ENCODE measurements around the gene PFKL.
"Not testable (repeated sequence)": the region's sequence is repeated elsewhere in the genome, so short reads cannot be mapped to it uniquely, and the experiment has no call there.

The PFKL gene

DNA sequence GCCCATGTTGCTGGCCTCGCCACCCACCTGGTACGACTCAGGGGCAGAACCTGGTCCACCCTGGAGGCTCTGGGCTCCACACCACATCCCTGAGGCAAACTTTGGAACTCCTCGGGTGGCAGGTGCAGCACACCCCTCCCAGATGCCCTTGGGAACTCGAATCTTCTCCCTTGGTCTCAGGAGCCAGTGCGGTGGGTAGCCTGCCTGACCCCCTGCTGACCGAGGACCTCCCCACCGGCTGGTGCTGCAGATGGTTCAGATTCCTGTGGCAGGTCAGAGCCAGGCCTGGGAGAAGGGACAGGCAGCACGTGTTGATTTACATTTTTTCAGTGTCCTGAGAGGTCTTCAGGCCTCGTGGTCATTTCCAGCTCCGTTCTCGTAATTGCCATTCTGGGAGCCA, 45.6 kb downstream of the PFKL start:
- DNase-seq (ENCODE audit: low spot score) = no peak

DNA sequence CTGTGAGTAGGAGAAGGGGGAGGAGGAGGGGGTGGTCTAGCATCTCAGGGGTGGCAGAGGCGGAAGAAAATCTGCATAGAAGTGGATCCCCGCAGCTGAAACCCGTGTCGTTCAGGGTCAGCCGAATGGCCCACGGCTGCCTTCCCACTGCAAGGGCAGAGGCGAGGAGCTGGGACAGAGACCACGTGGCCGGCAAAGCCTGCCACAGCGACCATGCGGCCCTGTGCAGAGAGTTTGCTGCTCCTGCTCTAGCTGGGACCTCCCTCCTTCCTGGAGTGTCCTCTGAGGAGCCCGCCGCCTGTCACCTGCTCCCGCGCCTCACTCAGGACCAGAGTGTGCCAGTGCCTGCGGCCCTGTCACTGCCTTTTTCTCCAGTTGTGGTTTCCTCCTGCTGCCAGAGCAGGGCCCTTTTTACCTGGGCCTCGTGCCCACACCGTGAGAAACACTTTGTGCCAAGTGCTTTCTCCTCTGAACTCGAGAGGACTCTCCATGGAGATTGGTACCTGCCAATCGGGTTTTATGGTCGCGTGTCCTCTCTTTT, 48.1 kb downstream of the PFKL start:
- DNase-seq (ENCODE audit: low spot score) = no peak

DNA sequence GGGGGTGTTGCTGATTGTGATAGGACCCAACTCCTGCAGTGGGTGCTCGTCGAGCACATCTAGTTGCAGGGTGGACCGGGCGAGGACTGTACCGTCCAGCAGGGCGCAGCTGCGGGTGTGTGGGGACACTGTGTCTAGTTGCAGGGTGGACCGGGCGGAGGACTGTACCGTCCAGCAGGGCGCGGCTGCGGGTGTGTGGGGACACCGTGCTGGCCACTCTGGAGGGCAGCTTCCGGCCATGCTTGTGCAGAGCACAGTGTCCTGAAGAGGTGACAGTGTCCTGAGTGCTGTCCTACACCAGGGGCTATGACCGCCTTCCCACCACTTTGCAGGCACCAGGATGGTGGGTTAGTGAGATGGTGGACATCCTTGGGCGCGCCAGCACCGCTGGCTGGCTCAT, 49.0 kb downstream of the PFKL start:
- no peak for DNase-seq (ENCODE audit: low spot score)

DNA sequence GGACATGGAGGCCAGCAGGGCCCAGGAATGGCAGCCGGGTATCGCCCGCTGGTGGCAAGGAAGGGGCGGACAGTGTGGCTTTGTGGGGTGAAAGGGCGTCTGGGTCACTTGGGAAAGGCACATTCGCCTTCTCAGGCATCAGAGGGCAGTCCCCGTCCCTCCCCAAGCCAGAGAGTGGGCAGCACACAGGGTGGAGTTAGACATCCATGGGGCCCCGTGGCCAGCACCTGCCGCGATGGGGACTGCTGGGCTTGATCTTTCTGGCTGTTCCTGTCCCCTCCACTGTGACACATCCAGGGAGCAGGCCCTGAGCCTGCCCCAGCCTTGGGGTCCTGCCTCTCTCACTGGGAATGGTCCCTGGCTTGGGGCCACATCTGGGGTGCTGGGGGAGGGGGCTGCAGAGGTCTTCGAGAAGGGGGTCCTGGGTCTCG, 49.6 kb downstream of the PFKL start:
- no peak for DNase-seq (ENCODE audit: low spot score)

DNA sequence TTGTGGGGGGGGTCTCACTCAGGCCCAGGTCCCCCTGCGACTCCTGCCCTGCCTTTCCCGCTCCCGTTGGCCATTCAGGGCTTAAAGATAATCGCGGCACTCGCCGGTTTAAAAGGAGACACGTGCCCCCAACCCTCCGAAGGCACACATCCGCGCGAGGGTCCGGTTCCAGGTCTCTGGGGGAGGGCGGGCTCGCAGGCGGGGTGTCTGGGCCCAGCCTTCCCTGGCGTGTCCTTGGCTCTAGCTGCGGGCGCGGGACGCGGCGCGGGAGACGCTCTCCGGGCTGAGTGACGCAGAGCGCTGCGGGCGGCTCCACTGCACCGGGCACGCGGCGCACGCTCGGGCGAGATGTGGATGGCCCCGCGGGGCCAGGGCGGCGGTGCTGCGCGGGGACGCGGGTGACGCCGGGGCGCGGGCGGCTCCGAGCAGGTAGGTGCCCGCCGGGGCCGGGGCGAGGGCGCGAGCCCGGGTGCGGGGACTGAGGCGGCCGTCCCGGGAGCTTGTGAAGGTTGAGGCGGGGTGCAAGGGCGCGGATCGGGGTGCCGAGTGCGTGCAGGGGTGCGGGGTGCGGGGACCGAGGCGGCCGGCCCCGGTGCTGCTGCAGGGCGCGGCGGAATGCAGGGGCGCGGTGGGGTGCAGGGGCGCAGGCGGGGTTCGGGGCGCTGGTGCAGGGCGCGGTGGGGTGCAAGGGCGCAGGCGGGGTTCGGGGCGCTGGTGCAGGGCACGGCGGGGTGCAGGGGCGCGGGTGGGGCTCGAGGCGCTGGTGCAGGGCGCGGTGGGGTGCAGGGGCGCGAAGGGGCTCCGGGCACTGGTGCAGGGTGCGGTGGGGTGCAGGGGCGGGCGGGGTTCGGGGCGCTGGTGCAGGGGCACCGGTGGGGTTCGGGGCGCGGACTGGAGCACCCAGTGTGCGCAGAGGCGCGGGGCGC, 50.3 kb downstream of the PFKL start:
- no peak for DNase-seq (ENCODE audit: low spot score)

DNA sequence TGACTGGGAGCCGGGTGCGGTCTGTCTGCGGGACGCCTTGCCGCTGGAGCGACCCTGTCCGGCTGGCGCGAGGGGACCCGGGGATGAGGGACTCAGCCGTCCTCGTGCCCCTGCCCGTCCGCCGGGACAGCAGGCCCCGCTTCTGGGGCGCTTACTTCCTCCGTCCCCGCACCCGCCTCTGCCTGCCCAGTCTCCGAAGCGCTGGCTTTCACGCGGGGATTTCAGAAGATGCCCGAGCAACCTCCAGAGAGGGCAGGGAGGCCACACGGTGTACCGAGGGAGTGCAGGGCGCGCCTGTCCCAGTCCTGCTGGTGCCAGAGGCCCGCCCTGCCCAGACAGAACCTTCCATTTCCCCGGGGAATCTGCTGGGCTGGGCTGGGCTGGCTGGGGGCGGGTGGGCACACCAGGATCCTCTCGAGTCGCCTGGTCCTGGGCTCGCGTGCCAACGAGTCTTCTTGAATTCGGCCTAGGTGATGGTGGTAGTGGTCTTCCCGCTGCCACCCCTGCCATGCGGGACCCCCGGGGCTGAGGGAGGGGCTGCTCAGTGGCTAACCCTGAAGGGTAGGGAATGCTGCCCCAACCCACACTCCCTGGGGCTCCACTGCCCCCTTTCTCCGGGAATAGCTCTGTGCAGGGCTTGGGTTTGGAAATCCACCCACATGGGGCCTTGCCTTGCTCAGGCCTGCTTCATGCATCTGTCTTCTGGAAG, 51.1 kb downstream of the PFKL start:
- DNase-seq (ENCODE audit: low spot score) = no peak

DNA sequence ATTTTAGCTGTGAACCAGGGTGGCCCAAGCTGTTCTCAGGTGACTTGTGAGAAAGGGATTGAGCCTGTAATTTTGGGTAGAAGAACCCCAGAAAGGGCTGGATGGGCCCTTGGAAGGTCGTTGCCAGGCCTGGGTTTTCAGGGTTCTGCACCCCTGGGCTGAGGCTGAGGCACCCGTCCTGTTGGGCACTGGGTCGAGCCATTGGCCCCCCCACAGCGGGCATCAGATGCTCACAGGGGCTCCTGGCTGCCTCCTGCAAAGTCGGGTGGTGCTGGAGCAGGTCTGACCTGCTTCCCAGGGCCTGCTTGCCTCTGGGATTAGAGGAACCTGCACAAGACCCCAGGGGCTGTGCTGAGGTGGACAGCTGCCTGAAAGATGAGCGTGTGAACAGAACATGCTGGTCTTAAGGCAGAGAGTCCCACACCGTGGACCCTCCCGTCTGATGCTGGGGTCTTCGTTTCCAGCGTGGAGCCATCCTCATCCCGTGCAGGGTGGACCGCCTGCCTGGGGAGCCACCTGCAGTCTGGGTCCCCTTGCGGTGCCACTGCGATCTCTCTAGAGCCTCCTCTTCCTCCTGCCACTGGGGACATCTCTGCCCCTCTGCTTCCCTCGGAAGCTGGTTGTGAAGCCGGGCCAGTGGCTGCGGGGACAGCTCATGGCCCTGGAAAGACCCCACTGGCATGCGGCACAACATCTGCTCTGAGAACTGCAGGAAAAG, 51.8 kb downstream of the PFKL start:
- DNase-seq (ENCODE audit: low spot score) = no peak

DNA sequence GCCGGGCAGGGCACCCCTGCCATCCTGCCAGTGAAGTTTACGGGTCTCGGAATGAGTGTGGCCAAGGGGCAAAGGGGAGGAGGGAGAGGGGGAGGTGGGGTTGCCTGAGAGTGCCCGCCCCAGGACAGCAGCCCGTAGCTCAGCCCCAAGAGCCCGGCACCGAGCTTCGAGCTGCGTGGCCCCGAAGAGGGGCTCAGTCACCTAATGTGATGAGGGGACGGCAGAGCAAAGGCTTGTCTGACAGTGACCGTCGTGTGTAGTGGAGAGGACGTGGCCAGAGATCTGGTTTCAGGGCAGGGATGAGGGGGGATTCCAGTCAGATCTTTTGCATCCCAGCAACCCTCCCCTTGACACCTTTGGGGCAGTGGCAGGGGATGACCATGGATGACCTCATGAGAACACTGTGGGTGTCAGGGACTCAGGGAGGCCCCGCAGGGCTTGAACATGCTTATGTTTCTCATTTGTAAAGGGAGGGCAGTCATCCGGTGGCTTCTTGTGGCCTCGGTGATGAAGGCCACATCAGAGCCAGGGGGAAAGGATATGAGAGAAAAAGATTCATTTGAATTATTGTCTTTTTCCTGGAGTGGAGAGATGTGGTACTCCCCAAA, 52.5 kb downstream of the PFKL start:
- no peak for DNase-seq (ENCODE audit: low spot score)

DNA sequence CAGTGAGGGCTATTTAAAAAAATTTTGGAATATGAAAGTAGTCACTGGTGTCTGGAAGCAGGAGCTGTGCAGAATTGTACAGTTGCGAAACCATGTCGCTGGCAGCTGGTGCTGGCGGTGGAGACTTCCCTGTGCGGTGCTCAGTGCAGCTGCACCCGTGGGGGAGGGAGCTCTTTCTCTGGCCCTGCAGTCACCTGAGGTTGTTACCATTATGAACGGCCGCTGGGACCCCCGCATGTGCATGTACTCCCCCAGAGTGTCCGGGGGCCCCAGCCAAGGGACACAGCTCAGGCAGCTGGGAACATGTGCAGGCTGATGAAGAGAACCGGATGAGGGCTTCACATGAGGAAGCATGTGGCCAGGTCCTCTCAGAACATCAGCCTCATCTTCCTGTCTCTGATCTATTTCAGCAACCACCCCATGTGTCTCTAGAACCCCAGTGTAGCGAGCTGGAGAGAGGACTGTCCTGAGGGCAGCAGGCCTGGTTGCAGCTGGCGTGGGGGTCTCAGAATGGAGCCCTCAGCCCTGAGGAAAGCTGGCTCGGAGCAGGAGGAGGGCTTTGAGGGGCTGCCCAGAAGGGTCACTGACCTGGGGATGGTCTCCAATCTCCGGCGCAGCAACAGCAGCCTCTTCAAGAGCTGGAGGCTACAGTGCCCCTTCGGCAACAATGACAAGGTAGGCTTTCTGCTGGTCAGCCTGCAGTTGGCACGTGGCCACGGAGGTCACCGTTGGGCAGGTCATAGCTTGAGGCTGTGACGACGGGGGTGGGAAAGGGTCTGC, 53.5 kb downstream of the PFKL start, which contains the start of gene TRPM2:
TRPM2 (plus strand) TSS at position 431 of the 780 bp plus-strand sequence; CDS start at position 511, 80 bp downstream.
- no peak for DNase-seq (ENCODE audit: low spot score)

DNA sequence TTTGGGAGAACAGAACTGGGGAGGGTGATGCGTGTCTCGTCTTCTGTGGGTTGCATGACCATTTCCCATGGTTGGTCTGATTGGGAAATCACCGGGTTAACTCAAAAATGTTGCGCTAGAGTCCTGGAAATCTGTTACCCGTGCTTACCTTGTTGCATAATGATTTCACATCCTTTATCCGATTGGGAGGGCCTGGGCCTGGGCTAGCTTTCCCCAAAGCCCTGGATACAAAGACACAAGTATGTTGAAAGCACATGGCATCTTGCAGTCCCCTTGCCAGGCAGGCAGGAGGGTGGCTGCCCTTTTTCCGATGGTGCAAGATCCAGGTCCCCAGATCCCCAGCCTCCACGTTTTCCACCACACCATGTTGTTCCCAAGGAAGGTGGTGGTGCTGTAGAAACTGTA, 54.1 kb downstream of the PFKL start:
- DNase-seq (ENCODE audit: low spot score) = no peak

DNA sequence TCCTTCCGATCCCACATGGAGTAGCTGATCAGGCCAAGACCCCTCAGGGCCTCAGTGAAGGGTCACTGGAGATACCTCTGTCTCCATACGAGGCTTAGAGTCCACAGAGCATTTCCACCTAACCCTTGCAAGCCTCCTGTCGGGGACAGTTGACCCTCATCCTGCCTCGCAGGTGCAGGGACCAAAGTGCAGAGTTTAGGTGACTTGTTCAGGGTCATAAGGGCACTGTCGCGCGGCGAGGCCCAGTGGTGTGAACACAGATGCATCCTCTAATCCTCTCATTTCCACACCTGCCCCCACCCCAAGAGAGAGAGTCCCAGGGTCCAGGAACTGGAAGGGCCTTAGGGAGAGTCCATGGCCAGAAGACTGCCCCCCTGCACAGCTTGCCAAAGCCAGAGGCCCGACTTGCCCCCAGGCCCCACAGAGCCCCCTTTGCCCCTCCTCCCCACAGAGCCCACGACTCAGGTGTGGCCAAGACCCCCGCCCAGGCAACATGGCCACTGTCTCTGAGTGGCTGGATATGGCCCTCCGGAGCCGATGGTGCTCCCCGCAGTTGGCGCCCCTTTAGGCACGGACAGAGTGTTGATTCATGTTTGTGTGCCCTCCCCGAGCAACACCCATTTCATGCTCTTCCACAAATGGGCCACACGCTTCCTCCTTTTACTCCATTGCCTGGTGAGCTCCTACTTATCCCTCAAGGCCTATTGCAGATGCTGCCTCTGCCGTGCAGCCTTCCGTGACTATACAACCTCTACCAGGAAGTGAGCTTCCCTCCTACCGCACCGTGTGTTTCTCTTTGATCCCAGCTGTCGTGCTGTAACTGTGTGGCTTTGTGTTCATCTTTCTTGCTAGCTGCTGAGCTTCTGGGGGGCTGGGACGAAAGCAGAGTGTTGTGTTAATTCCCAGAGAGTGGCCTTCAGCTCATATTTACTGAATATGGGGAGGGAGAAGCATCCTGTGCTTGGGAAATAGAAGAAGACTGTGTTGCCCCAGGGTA, 55.2 kb downstream of the PFKL start:
- no peak for DNase-seq (ENCODE audit: low spot score)

DNA sequence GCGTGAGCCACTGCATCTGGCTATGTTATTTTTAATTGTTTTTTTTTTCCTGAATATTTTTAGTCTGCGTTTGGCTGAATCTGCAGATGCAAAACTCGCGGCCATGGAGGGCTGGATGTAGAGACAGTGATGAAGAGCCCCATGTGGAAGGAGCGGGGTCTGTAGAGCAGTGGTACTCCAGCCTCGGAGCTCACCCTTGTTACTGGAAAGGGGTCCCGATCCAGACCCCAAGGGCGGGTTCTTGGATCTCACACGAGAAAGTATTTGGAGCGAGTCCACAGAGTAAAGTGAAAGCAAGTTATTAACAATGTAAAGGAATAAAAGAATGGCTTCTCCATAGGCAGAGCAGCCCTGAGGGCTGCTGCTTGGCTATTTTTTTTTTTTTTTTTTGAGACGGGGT, 56.3 kb downstream of the PFKL start:
- DNase-seq (ENCODE audit: low spot score) = no peak

DNA sequence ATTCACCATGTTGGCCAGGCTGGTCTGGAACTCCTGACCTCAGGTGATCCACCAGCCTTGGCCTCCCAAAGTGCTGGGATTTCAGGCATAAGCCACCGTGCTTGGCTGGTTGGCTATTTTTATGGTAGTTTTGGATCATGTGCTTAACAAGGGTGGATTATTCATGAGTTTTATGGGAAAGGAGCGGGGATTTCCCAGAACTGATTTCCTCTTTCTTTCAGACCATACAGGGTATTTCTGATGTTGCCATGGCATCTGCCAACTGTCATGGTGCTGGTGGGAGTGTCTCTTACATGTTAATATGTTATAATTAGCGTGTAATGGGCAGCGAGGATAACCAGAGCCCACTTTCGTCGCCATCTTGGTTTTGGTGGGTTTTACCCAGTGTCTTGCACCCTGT, 56.8 kb downstream of the PFKL start:
- DNase-seq (ENCODE audit: low spot score) = no peak

DNA sequence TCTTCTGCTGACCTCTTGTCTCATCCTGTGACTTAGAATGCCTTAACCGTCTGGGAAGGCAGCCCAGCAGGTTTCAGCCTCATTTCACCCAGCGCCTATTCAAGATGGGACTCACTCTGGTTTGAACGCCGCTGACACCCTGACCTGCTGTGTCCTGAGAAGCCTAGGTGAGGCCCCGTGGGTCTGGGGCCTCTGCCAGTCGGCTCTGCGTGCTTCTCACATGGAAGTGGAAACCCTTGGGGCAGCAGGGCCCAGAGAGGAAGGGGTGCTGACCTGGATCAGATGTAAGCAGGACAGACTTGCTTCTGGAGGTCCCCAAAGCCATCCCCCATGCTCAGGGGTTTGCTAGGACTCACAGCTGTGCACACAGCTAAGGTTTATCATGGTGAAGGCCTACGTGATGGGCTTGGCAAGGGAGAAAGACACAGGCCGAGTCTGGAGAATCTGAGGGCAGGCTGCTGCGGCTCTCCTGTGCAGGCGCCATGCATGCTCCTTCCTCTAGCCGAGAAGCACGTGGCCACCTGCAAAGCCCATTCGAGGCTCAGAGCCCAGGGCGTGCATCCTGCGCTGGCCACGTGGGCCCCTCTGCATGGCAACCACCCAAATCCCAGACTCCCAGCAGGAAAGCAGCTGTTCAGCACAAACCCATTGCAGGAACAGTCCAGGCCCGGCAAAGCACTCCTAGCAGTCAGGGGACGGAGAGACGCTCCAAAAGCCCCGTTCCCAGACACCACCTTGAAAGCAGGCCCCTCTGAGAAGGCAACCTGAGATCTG, 57.4 kb downstream of the PFKL start:
- DNase-seq (ENCODE audit: low spot score) = no peak

DNA sequence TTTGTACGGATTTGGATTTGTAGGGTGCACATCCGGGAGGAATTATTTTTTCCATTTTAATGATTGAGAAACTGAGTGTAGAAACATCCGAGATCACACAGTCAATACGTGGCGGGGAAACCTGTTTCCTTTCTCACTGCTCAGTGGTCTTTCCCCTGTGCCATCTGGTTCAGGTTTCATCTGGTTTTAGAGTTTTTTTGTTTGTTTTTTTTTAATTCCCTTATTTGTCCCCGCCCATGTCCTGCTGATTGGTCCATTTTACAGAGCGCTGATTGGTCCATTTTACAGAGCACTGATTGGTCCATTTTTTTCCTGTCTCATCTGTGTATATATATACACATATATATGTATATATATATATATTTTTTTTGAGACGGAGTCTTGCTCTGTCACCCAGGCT, 59.5 kb downstream of the PFKL start:
- no peak for DNase-seq (ENCODE audit: low spot score)

DNA sequence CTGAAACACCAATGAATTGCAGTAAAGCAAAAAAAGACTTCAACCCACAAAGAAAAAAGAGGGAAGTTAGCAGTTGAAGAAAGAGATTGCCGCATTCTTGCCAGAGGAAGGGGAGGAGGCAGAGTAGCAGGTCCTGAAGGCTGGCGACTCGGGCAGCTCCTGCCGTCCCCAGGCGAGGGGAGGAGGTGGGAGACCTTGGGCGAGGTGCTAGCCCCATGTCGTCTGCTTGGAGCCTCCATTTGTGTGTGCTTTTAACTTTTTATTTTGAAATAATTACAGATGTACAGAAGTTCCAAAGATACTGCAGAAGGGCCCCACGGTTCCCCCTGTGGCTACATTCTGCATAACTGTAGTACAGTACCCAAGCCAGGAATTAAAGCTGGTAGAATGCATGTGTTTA, 60.3 kb downstream of the PFKL start:
- no peak for DNase-seq (ENCODE audit: low spot score)

DNA sequence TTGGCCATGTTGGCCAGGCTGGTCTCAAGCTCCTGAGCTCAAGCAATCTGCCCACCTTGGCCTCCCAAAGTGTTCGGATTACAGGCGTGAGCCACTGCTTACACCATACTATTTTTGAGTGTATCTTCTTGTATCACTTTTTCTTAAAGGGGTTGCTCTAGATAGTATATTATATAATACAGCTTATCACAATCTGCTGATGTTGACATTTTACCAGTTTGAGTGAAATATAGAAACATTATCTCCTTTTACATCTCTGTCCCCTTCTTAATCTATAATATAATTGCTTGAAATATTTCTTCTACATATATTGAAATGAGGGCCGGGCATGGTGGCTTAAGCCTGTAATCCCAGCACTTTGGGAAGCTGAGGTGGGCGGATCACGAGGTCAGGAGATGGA, 62.0 kb downstream of the PFKL start:
- DNase-seq (ENCODE audit: low spot score) = not testable (repeated sequence)

DNA sequence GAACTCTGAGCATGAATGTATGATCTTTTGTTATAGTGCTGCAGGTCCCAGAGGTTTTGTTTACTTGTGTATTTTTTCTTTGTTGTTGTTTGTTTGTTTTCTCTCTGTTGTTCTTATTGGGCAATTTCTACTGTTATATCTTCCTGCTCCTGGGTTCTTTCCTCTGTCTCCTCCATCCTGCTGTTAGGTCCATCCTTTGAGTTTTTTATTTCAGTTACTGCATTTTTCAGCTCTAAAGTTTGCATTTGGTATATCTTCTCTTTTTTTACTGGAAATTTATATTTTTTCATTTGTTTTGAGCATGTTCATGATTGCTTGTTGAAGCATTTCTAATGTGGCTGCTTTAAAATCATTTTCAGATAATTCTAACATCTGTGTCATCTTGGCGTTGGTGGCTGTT, 63.4 kb downstream of the PFKL start:
- DNase-seq (ENCODE audit: low spot score) = no peak

All from kidney capillary endothelial cell (primary cell).